Ovary (tissue), 9 donors: ENCODE data around the gene PSIP1. TPM values are rescaled to one million over a fixed set of nuclear protein-coding genes. Genes with fewer than 3 reads are reported as not detected.
A peak's percentile ranks its signal among the peaks of the same experiment; 100 is the strongest.

Source experiments
- DNase-seq, 5 donors: peaks; one replicate each; pipeline ENCODE4 v3.0.0-alpha.2; 2019 to 2020
- H3K27ac ChIP-seq, 2 donors: fragments of 200-600 bp; one replicate each; pipeline versions ENCODE4 v1.5.1 to v1.8.0; 2019 to 2022
- H3K27me3 ChIP-seq: fragments of 200-600 bp; one replicate; pipeline ENCODE4 v1.8.0; 2022
- H3K36me3 ChIP-seq: fragments of 200-600 bp; sonication (generic); one replicate; pipeline ENCODE4 v1.5.1; 2019
- H3K4me1 ChIP-seq: one replicate; pipeline ENCODE4 v1.8.1; 2013; ENCODE audit warnings: mild to moderate bottlenecking, moderate library complexity; ENCODE audit not compliant: insufficient read depth
- H3K4me3 ChIP-seq: fragments of 200-600 bp; sonication (generic); one replicate; pipeline ENCODE4 v1.5.1; 2017
- H3K9me3 ChIP-seq, 2 donors: fragments of 200-600 bp in 1 of 2; sonication (generic) in 1 of 2; one replicate each; pipeline versions ENCODE4 v1.5.1 to v1.8.1; 2013 to 2019; ENCODE audit warnings: mild to moderate bottlenecking in 1 of 2, moderate library complexity in 1 of 2
- CTCF ChIP-seq, 3 donors: fragments of 450-650 bp in 2 of 3; fragments of 200-600 bp in 1 of 3; IDR thresholded peaks; one replicate each; pipeline versions ENCODE4 v1.5.1 to v1.8.0; 2016 to 2022; ENCODE audit warnings: antibody characterized with exemption in 3 of 3, mild to moderate bottlenecking in 1 of 3
- EP300 ChIP-seq: sonication (generic); formaldehyde crosslinking; IDR thresholded peaks from one replicate; pipeline ENCODE4 v1.6.1; 2017; ENCODE audit warnings: antibody characterized with exemption
- POLR2A ChIP-seq: fragments of 450-650 bp; IDR thresholded peaks from one replicate; pipeline ENCODE4 v1.6.1; 2017; ENCODE audit warnings: antibody characterized with exemption, mild to moderate bottlenecking, moderate library complexity
- WGBS, 3 donors: extraction: QIAGEN DNeasy Blood & Tissue Kit in 1 of 3; methylation state at CpG; one replicate each; pipeline versions ENCODE4 v1.1.5 to v1.1.7; 2013 to 2017; 5-methylcytosine and 5-hydroxymethylcytosine counted together
- intact Hi-C, 4 donors: fragments of 100-400 bp; cut with DNase I; formaldehyde crosslinking; loops; one replicate each; pipeline versions ENCODE4 v1.11.0 to v1.15.1; 2022 to 2023
- polyA plus RNA-seq, 2 donors: library from polyadenylated mRNA; stranded (reverse); fragments of 200-250 nt in 1 of 2; fragments of 350-450 nt in 1 of 2; fragmentation: Illumina TruSeq in 1 of 2; extraction: RNeasy Lipid Tissue Mini Kit (QIAGEN cat#74804) in 1 of 2; gene quantifications; one replicate each; pipeline ENCODE4 v1.2.3, GENCODE V29; 2013 to 2014
- total RNA-seq, 7 donors: library from RNA; depleted of rRNA in 2 of 7; stranded (reverse); fragments of >200 nt in 2 of 7; fragmentation: NEBNext Ultra II Directional in 3 of 7; extraction: Animal tissue kit (Norgen Biotek cat#: 25700) in 3 of 7; gene quantifications; one replicate each; pipeline versions ENCODE4 v1.1.0 to v1.2.4, GENCODE V29; 2016 to 2023
- donor health status: DM: no; HTN: no; CAD: no; lungs with moderate emphysema.
- donor health status: DM: no; HTN: no; CAD: no.
- donor health status: Bipolar disorder and iron deficiency.
- donor health status: DM: yes; HTN: yes; CAD: no.
- donor health status: DM: no; HTN: no; CAD: no.
- donor health status: DM: yes; HTN: yes; CAD: no.

The PSIP1 gene
- total and polyA plus RNA-seq, 9 donors = 69.5 to 104 (median 81.2) TPM

- WGBS, 3 donors = 0 to 1% (median 1%) methylated on average over 64 to 76 of the region's 76 CpGs
- intact Hi-C loops = no loop called here
- DNase-seq = peak; percentile 47 to 69 (median 65)
- Histone ChIP-seq H3K4me3 (peak overlapping the region; percentile 93), H3K9me3 (no peaks in the 10 kb centered on the region), H3K27ac (peak overlapping the region; percentile 91 to 95), H3K4me1 (peaks cover 1% of the 10 kb centered on the region), H3K27me3 (no peaks in the 10 kb centered on the region), H3K36me3 (no peaks in the 10 kb centered on the region)
- TF ChIP-seq POLR2A (no peak), CTCF (IDR thresholded peaks at IDR 0.05) (no peak), EP300 (no peak)
Measured at GRCh38 chr9:15509931-15510788, 610 bp downstream of the PSIP1 start.

- no peaks in the 10 kb centered on the region for H3K36me3 ChIP-seq
- 87 to 92% (median 89%) methylated on average over 3 of the region's 3 CpGs for WGBS, 3 donors
Measured at GRCh38 chr9:15505921-15506320, 4.8 kb downstream of the PSIP1 start.

GRCh38 chr9:15501803-15502202, 9.0 kb downstream of the PSIP1 start:
- TF ChIP-seq CTCF (IDR thresholded peaks at IDR 0.05) (no peak), EP300 (no peak), POLR2A (no peak)
- Histone ChIP-seq H3K27me3 (no peaks in the 10 kb centered on the region), H3K4me1 (peaks cover 1% of the 10 kb centered on the region), H3K9me3 (no peaks in the 10 kb centered on the region), H3K36me3 (no peaks in the 10 kb centered on the region), H3K27ac (no peak overlapping the region), H3K4me3 (no peak overlapping the region)
- 84 to 90% (median 87%) methylated on average over 5 of the region's 5 CpGs for WGBS, 3 donors
- intact Hi-C loops = no loop called here
- no peak for DNase-seq

More at GRCh38 chr9:15505921-15506320, 4.8 kb downstream of the PSIP1 start:
- H3K9me3 ChIP-seq = no peaks in the 10 kb centered on the region
- intact Hi-C loops = no loop called here
- H3K4me1 ChIP-seq = peaks cover 1% of the 10 kb centered on the region
- no peaks in the 10 kb centered on the region for H3K27me3 ChIP-seq
- TF ChIP-seq POLR2A (no peak), EP300 (no peak), CTCF (IDR thresholded peaks at IDR 0.05) (no peak)
- DNase-seq = no peak
- no peak overlapping the region for H3K4me3 ChIP-seq
- no peak overlapping the region for H3K27ac ChIP-seq

GRCh38 chr9:15501179-15501578, 9.6 kb downstream of the PSIP1 start:
- intact Hi-C loops = no loop called here
- Histone ChIP-seq H3K27me3 (no peaks in the 10 kb centered on the region), H3K4me1 (peaks cover 1% of the 10 kb centered on the region), H3K9me3 (no peaks in the 10 kb centered on the region), H3K4me3 (no peak overlapping the region), H3K36me3 (no peaks in the 10 kb centered on the region), H3K27ac (no peak overlapping the region)
- no peak for DNase-seq
- WGBS, 3 donors = 53 to 58% (median 55%) methylated on average over 6 of the region's 6 CpGs
- TF ChIP-seq EP300 (no peak), POLR2A (no peak), CTCF (IDR thresholded peaks at IDR 0.05) (no peak)
